Hematopoietic multipotent progenitor cell (in vitro differentiated cells): Measurements from ENCODE around the gene HOXA4. TPM values are rescaled to one million over a fixed set of nuclear protein-coding genes. Genes with fewer than 3 reads are reported as not detected.

Experiments used
- DNase-seq, 3 donors: peaks; one replicate each; pipeline ENCODE4 v3.0.0-alpha.2; 2011 to 2015; ENCODE audit warnings: low read depth in 2 of 3, low spot score in 2 of 3
- total RNA-seq: library from RNA; depleted of rRNA; stranded (reverse); fragments of >200 nt; gene quantifications from one replicate; pipeline ENCODE4 v1.2.3, GENCODE V29; 2012

The HOXA4 gene
- total RNA-seq, 1 donor = 1.1 TPM

DNA sequence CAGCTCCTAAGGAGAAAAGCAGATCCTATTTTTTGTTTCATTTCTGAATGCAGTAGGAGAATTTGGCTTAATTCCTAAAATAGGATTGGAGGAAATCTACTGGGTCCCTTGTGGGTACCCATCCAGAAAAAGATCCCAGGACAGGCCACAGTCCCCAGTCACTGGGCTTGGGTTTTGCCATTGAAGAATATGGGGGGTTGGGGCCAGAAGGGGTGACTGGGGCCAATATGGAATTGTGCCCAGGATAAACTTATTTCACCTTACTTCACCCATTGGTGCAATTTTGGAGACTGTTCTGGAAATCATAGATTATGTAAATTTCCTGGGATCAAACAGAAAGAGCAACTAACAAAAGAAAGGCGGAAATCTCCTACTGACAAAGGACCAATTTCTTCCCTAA, 7.9 kb upstream of the HOXA4 start:
- no peak for DNase-seq

DNA sequence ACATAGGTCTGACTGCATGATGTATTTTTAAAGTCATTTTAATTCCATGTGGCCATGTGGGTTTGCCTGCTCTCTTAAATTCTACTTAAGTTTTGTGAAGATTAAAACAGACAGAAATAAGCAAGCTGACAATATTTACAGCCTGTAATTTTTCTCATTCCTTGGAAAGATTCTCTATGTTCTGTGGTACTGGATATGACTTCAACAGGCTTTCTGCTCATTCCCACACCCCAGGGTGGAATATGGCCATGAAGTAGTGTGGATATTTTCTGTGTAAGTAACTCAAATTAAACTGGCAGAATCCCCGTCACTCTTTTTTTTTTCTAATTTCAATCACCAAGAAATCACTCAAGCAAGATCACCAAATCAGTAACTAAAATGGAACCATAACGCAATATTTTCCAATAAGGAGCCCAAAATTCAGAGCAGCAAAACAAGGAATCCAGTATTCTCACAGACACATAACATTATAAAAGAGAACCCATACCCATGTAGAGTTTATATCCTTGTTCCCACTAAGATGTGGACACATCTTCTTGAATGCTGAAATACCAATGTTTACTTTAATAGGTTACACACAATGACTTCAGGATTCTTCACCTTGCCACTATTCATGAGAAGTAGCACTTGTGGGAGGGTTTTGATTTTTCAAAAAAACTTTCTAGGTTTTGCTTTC, 7.2 kb upstream of the HOXA4 start:
- no peak for DNase-seq

DNA sequence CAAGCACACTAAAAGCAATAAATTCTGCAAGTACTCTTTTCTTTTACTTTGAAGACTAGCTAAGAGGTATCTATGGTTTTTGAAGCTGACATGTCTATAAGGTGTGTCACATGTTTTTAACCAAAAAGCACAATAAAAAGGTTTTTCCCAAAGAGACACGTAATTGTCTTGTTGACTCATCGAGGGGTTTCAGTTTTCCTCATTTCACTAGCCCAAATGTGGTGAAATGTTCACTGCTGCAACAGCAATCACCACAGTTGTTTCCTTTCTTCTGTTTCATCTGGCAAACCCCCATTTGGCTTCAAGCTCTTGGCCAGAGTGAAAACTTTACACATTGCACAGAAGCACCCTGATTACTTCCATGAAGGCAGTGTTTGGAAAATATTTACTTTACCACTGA, 3.8 kb upstream of the HOXA4 start:
- peak in 1 of 3 donors; percentile 52 for DNase-seq

DNA sequence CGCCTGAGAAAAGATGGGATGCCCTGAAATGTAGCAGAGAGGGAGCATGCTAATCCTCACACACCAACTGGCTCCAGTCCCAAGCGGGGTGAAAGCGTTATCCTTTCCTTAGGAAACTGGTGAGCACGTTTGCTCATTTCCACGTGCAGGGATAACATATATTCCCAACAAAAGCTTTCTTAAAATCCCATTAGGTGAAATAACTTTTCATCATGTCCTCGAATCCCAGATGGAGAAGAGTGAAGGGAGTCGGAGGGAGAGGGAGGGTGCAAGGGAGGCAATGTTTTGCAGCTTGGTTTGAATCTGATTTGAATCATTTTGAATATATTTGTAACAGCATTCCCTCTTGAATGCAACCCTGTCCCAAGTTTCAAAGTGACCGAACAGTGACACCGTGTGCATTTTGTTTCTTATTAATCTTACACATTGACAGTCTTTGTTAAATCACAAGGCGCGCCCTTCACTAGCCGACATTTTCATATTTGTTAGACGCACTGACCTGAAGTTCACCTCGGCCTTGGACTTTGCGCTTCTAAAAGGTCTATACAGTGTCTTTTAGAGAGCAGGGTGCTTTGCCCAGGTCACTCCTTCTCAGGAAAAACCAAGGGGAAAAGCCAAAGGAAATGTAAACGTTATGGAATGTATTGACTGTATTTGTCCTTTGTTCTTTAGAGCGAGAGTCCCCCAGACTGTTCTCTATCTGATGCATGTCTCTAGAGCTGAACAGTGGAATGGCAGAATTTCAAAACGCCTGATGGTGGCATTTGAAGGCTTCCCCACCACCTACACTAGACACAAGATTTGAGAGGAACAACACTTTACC, 3.1 kb upstream of the HOXA4 start:
- no peak for DNase-seq

DNA sequence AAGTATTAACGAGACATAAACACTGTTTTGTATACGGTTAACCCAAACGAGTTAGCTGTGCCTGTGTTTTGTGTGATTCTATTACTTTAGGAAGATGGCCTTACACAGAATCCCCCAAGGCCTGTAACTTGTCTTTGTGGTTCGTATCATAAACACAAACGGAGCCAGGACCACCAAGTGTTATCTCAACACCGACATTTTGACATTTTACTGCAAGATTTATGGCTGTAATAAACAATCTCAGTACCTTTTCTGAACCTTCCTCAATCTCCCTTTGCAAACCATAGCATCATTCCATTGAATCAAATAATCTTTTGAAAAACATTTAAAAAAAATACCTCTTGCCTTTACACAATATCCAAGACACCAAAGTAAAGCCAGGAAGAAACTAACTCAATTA, 2.4 kb upstream of the HOXA4 start:
- DNase-seq = no peak

DNA sequence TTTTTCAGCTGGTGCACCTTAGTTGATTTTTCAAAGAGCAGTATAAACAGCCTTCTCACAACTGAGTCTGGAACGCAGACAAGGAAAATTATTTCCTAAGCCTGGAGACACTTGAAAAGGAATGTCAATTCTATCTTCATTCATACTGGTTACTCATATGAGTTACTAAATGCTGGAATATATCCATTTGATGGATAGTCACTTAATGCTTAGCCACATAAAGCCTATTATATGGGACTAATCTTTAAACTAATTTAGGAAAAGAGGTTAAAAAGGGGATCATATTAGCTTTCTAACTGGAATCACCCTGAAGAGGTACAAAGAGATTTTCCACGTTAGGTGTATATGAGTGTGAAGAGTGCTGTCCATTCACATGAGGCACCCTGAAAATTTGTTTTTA, 1.7 kb upstream of the HOXA4 start:
- no peak for DNase-seq

DNA sequence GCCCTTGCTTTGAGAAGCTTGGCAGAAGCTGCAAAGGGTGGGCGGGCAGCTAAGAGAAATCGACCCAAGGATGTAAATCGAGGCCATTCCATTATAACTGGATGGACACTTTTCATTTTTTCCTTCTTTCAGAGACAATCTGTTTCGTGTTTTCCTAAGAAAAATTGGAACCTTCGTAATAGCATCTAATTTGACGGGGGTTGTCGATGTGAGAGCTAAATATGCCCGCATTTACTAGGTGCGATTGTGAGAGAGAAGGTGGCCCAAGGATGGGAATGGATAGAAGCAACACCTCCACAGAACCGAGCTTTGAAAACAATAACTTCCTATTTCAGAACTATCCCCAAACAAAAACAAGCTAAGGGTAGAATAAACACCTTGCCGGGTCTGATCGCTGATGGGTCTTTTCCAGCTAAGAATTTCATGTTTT, 848 bp upstream of the HOXA4 start:
- DNase-seq = no peak

DNA sequence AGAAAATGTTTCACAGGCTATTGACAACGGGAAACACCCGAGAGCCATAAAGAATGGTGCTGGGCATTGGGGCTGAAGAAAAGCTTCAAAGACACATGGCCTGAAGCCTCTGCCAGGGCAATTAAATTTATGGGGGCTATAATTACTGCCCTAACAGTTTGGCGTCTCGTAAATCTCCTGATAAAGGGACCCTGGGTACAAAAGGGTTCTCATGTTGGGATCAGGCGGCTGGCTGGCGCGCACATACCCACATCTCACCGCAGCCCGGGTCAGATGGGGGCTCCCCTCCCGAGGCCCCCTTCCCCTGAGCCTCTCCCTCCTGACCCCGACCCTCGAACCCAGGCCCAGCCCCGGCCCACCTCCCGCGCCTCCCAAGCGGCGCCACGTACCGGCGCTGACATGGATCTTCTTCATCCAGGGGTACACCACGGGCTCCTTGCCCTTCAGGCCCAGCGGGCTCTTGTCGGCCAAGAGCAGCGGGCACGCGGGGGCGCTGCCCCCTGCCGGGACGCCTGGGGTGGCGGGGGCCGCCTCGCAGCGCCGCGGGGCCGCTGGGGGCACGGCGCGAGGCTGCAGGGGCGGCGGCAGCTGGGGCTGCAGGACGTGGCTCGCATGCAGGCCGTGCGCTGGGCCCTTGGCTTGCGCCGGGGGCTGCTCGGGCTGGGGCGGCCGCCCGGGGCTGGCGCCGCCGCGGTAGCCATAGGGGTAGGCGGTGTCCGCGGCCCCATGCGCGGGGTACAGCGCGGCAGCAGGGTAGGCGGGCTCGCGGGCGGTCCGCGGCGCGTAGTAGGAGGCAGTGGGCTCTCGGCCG, 623 bp downstream of the HOXA4 start:
- no peak for DNase-seq

DNA sequence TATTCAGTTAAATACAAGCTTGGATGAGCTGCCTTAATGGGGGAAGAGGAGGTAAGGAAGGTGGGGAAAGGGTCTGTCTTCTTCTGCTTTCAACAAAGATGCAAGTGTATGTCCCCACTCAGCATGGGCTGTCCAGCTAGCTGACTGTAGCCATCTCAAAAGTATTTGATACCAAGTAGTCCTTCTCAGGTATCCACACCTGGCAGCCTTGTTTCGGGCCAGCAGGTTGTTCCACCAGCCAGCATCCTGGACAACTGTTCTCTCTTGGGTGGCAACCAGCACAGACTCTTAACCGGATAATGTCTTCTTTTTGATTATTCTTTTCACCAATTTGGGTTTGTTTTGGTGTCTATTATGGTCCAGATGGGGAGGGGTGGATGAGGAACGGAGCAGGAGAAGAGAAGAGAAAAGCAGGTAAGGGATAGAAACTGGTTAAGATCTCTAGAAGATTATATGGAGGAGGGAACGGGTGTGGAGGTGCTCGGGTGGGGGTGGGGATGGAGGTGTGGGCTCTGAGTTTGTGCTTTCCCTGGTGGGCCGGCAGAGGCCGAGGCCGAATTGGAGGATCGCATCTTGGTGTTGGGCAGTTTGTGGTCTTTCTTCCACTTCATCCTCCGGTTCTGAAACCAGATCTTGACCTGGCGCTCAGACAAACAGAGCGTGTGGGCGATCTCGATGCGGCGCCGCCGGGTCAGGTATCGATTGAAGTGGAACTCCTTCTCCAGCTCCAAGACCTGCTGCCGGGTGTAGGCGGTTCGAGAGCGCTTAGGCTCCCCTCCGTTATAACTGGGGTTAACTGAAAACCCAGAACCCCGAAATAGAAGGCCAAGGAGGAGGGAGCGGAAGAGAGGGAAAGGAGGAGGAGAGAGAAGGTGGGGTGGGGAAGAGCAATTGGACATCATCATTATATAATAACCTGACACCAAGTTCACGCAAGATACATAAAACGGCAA, 1.5 kb downstream of the HOXA4 start:
- DNase-seq = no peak

DNA sequence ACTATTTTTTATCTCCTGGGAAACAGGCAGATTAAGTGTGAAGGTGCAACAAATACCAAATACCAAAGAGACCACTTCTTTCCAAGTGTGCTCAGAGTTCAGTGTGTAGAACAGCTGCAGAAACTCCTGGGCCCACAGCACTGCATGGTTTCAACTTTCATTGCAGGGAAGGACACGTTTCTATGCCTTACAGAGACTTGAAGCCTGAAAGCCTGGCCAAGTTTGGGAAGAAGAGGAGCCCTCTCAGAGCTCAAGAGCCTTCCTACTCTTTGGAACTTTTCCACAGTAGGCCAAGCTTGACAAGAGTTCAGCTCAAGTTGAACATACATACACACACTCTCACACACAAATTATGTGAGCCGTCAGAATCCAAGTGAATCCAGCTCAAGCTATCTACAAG, 2.5 kb downstream of the HOXA4 start:
- no peak for DNase-seq

DNA sequence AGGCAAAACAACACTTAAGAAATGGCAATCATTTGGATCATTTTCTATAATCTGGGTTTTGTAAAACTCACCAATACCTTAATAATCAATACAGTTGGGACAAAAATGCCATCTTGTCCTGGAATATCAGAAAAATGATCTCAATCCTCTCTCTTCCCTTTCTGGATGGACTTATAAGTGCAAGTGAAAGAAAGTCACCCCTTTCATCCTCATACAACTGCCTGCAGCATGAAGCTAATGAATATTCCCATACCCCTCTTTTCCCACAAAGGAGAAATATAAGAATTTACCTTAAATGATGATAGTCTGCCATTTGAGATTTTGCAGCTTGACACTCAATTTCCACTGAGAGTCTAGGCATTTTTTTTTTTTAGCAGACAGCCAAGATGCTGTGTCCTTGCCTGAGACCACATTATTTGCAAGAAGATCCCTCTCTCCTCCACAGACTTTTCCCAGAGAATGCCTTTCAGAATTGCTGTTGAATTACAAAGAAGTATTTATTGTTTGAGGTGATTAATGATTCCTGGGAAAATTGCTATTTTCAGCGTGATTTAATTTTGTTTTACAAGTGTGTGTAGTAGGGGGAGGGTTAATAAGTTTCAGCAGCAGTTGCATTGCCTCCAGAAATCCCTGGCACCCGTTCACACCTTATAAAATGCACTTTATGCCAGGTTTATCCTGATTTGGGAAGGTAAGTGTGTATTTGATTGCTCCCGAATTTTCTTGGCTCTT, 3.8 kb downstream of the HOXA4 start:
- no peak for DNase-seq

DNA sequence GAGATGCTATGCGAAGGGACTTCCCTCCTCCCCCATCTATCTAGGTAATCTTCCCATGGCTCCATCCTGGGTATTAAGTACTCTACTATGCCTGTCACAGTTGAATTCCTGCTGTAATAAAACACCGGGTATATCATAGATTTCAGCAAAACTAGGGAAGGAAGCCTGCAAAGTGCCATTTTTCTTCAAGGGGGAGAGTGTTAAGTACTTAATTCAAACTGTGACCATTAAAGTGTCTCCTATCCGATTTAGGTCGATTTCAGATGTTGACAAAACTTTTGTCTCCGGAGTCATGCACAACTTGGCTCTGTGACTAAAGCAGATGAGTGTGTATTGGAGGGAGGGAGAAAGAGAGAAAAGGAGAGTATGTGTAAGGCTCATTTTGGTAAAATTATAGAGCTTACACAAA, 4.6 kb downstream of the HOXA4 start:
- DNase-seq = no peak

DNA sequence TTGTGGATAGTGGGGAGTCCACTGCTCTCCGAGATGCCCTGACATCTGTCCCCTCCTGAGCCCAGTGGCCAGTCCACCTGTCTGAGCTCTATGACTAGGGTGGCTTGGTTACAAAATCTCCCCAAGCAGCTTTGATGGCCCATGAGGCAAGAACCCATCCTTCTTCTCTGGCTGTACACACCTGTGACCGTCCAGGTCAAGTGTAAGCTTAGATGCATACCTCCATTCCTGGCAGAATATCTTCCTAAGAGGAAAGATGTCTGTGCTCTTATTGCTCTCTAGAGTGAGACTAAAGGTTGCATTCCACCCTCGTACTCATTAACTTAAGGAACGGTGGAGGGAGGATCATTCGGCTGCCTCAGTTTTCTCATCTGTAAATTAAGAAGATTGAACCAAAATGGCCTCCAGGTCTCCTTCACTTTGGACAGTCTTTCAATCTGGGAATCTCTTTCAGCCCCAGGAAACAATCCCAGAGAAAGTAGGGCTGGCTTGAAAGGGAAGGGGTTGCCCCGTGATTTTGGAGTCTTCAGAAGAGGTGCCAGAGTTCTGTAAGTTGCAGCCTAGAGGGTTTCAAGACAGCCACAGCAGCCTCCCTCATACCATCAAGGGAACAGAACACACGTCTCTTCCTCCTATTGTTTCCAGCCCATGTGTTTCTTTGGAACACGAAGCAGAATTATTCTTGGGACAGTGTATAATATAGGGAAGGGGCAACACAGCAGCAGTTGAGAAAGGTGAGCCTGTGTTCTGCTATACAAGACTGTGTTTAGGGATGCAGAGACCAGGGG, 5.5 kb downstream of the HOXA4 start:
- DNase-seq = no peak

DNA sequence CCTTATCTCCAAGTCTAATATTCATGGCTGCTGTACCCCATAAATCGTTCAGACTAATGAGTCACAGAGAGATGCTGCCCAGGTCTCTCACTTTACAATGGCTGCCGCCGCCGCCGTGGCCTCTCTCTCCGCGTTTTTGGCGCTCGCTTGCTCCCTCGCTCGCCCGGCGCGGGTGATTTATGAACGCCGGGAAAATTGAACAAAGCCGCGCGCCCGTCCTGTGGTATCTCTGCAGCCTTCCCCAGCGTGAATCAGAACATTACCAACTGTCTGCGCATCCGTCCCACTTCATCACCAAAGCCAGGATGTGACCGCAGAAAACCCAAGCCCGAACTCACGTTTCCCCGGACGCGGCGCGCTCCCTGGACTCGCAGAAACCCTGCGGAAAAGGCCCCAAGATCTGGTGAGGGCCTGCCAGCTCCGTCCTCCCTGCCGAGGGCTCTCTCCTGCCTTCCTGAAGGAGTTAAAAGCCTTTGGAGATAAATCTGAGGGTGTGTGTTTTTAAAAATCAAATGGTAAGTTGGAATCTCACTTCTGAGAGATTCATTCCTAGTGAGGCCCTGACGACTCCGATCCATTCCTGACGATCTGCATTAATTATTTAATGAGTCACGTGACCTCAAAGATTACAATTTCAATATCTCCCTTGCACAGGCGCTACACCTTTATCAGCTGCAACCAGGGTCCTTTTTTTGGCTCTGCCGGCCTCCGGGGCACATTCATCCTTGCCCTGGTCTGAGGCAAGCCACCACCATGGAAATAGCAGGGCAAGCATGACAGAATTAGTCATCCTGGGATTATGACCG, 6.3 kb downstream of the HOXA4 start:
- DNase-seq = no peak

DNA sequence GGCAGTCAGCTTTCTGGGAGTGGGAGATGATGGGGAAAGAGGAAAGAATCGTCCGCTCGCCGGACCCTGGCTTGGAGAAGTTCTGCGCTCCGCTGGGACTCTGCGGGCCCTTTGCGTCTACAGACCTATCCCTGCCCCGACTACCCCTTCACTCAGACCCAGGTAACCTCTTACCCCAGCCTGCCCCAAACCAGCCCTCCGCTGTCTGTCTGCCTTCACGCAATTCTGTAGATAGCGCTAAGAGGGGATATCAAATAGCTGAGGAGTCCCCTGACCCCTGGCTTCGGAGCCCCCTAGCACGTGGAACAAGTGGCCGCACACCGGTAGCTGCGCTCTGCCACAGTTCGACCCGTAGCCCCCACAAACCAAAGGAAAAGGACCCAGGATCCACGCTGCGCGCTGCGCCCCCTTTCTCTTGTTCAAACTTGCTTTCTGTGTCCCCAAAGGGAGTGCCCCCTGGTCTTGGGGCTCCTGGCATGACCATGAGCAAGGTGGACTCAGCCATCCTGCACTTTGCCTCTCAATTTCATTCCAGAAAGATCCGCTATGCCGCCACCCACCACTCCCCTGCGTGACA, 7.0 kb downstream of the HOXA4 start:
- DNase-seq = no peak

DNA sequence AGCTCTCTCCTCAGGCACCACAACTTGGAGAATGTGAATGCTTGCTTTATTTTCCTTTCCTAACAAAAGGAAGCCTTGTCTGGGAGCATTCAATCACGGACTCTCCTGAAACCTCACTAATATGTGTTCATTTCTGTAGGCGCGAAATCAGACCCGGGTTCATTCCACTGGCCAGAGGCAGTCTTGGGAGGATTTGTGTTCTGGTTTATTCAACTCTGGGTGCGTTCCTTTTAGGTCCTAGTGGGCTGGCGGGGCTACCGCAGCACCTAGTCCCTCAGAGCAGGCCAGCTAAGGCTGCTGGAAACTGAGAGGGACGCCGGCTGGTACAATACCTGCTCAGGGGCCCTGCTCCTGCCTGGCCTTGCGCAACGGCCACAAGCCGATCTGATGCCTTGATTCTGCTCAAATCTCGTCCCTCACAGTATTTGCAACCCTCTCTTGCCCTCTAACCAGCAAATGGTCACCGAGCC, 7.5 kb downstream of the HOXA4 start:
- no peak for DNase-seq

DNA sequence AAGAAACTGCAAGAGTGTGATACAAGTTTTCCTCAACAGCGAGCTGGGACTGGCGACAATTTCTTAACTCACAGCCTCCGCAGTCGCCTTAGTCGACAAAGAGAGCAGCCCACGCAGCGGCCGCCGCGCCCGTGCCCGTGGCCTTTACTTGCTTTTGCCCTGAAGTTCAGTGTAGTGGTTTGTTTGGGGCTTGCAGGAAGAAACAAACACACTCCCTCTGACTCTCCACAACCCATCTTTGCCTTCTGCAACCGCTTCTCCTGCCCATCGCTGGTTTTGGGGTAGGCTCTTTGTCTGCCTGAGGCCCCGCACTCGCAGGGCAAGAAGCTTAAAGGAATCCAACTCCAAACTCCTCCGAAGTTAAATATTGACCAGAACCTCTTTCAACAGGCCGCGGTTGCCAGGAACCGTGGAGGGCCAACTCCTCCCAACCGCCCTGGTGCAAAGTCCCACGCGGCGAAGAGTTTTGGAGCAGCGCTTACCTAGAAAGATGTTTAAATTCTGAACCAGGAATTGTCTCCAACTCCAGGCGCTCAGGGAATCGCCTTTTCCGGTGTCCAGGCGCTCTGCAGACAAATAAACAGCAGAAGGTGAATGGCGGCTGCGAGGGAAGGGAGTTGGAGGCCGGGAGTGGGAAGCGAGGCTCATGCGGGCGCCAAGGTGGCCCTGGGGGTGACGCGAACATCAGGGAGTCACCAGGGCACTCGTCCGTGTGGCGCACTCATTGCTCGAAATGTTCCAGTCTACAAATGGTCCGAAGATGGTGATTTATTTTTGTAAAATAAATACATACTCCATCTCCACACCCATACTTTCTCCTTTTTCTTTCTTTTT, 8.3 kb downstream of the HOXA4 start:
- no peak for DNase-seq
